HEK293T (cell line): ENCODE results near the gene CLDN22.

Experiments
- CTCF ChIA-PET: fragments of 350-600 bp; formaldehyde crosslinking; extraction: SDS; loops from one replicate; lab custom pipeline; 2021; ENCODE audit warnings: antibody characterized with exemption, inconsistent platforms; lab: Yijun Ruan, JAX
- POLR2A ChIA-PET: fragments of 350-600 bp; formaldehyde crosslinking; extraction: SDS; loops from one replicate; lab custom pipeline; 2020; ENCODE audit warnings: antibody characterized with exemption, inconsistent platforms; lab: Yijun Ruan, JAX
- DNase-seq: peaks from one replicate; pipeline ENCODE4 v3.0.0; 2012; ENCODE audit warnings: mixed read lengths; ENCODE audit errors: extremely low spot score
- ARNT ChIP-seq: fragments of 450-650 bp; IDR thresholded peaks from 2 replicates; pipeline ENCODE4 v1.6.1; 2017; ENCODE audit warnings: mild to moderate bottlenecking
- BHLHE40 ChIP-seq: fragments of 450-650 bp; IDR thresholded peaks from 2 replicates; pipeline ENCODE4 v1.6.1; 2016; ENCODE audit warnings: mild to moderate bottlenecking, moderate library complexity, borderline replicate concordance
- CTBP1 ChIP-seq: fragments of 450-650 bp; IDR thresholded peaks from 2 replicates; pipeline ENCODE4 v1.6.1; 2016; ENCODE audit warnings: borderline replicate concordance
- ELF4 ChIP-seq: fragments of 450-650 bp; IDR thresholded peaks from 2 replicates; pipeline ENCODE4 v1.6.1; 2017; ENCODE audit warnings: antibody characterized with exemption
- FOXA1 ChIP-seq: fragments of 450-650 bp; IDR thresholded peaks from 2 replicates; pipeline ENCODE4 v1.6.1; 2016; ENCODE audit warnings: mild to moderate bottlenecking
- FOXK2 ChIP-seq: fragments of 450-650 bp; IDR thresholded peaks from 2 replicates; pipeline ENCODE4 v1.6.1; 2016; ENCODE audit warnings: mild to moderate bottlenecking
- FOXM1 ChIP-seq: fragments of 450-650 bp; IDR thresholded peaks from 2 replicates; pipeline ENCODE4 v1.6.1; 2017; ENCODE audit warnings: mild to moderate bottlenecking, borderline replicate concordance
- HDGF ChIP-seq: fragments of 450-650 bp; IDR thresholded peaks from 2 replicates; pipeline ENCODE4 v1.6.1; 2017; ENCODE audit warnings: antibody characterized with exemption, borderline replicate concordance
- L3MBTL2 ChIP-seq: fragments of 450-650 bp; conservative IDR thresholded peaks from 2 replicates; pipeline ENCODE4 v1.6.1; 2016; ENCODE audit warnings: mild to moderate bottlenecking
- LEF1 ChIP-seq: fragments of 450-650 bp; IDR thresholded peaks from 2 replicates; pipeline ENCODE4 v1.6.1; 2017; ENCODE audit warnings: mild to moderate bottlenecking, borderline replicate concordance
- NFRKB ChIP-seq: fragments of 450-650 bp; IDR thresholded peaks from 2 replicates; pipeline ENCODE4 v1.6.1; 2016; ENCODE audit warnings: mild to moderate bottlenecking, moderate library complexity
- SP1 ChIP-seq: fragments of 450-650 bp; IDR thresholded peaks from 2 replicates; pipeline ENCODE4 v1.6.1; 2017
- SUZ12 ChIP-seq: fragments of 450-650 bp; IDR thresholded peaks from 2 replicates; pipeline ENCODE4 v1.6.1; 2016; ENCODE audit warnings: mild to moderate bottlenecking
- TARDBP ChIP-seq: fragments of 450-650 bp; IDR thresholded peaks from 2 replicates; pipeline ENCODE4 v1.6.1; 2016
- ZNF384 ChIP-seq: fragments of 450-650 bp; IDR thresholded peaks from 2 replicates; pipeline ENCODE4 v1.6.1; 2016
- TF ChIP-seq, protein P1 (sequence below): fragments of 450-650 bp; IDR thresholded peaks from 2 replicates; pipeline ENCODE4 v1.6.1; 2016

The CLDN22 gene

DNA sequence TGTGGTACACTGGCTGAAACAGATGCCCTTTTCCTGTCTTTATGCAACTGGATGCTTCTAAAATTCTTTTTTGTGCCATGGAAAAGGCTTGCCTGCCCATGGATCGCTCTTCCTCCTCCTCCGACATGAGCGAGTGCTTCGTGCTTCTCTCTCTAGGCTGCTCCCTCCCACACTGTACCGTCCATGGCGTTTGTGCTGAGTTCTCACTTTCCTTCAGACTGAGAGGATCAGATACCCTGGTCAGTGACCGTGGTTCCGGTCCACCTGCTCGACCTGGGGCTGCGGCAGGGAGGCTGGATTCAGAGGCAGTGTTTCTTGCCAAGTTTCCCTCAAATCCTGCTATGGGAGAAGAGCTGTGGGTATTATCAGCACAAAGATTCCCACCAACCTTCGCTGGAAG, 12.4 kb upstream of the CLDN22 start:
- CTCF ChIA-PET: no interaction called here
- POLR2A ChIA-PET: no interaction called here
- no peak for TF ChIP-seq FOXA1
- TF ChIP-seq L3MBTL2: no peak
- TF ChIP-seq FOXK2: no peak
- TF ChIP-seq NFRKB: no peak
- TF ChIP-seq BHLHE40: no peak
- no peak for TF ChIP-seq TARDBP
- no peak for TF ChIP-seq SUZ12
- no peak for TF ChIP-seq ELF4
- no peak for DNase-seq

DNA sequence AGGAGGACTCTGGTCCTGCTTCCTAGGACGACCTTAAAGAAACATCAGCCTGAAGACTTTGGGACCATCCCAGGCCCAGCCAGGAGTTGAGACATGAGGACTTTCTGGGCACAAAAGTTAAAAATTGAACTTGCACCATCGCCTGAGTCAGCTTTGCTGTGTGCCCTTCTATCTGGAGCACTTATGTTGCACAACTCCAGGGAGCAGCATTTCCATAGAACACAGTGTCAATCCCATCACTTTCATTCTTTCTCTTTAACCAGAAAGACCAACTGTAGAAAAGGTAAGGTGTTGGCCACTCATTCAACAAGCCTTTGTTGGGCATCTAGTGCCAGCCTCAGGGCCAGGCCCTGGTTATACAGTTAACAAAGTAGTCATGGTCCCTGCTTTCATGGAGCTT, 10.8 kb upstream of the CLDN22 start:
- CTCF ChIA-PET: no interaction called here
- POLR2A ChIA-PET: no interaction called here
- no peak for TF ChIP-seq SP1
- TF ChIP-seq NFRKB: no peak
- no peak for TF ChIP-seq HDGF
- no peak for TF ChIP-seq CTBP1
- TF ChIP-seq ARNT: no peak
- no peak for TF ChIP-seq TARDBP
- TF ChIP-seq SUZ12: no peak
- TF ChIP-seq, protein P1, sequence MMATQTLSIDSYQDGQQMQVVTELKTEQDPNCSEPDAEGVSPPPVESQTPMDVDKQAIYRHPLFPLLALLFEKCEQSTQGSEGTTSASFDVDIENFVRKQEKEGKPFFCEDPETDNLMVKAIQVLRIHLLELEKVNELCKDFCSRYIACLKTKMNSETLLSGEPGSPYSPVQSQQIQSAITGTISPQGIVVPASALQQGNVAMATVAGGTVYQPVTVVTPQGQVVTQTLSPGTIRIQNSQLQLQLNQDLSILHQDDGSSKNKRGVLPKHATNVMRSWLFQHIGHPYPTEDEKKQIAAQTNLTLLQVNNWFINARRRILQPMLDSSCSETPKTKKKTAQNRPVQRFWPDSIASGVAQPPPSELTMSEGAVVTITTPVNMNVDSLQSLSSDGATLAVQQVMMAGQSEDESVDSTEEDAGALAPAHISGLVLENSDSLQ: no peak
- no peak for TF ChIP-seq BHLHE40
- TF ChIP-seq L3MBTL2: no peak
- TF ChIP-seq ZNF384: no peak
- no peak for TF ChIP-seq FOXK2
- no peak for TF ChIP-seq FOXA1
- no peak for DNase-seq

- ChIA-PET CTCF (no interaction called here), POLR2A (no interaction called here)
- TF ChIP-seq L3MBTL2 (no peak), SUZ12 (no peak), HDGF (no peak), FOXK2 (no peak), ARNT (no peak), SP1 (no peak), BHLHE40 (no peak)
- TF ChIP-seq, protein P1: no peak
- no peak for DNase-seq
Measured at GRCh38 chr4:183329954-183330742, 10.1 kb upstream of the CLDN22 start.

- no peak for DNase-seq
- no peak for TF ChIP-seq LEF1
- no peak for TF ChIP-seq FOXM1
- TF ChIP-seq ZNF384: no peak
- TF ChIP-seq SP1: no peak
- TF ChIP-seq ARNT: no peak
- no peak for TF ChIP-seq HDGF
- no peak for TF ChIP-seq NFRKB
- no peak for TF ChIP-seq L3MBTL2
- TF ChIP-seq, protein P1: no peak
- TF ChIP-seq CTBP1: no peak
- TF ChIP-seq TARDBP: no peak
- TF ChIP-seq ELF4: no peak
- POLR2A ChIA-PET: no interaction called here
- CTCF ChIA-PET: no interaction called here
Measured at GRCh38 chr4:183329244-183329643, 9.2 kb upstream of the CLDN22 start.

DNA sequence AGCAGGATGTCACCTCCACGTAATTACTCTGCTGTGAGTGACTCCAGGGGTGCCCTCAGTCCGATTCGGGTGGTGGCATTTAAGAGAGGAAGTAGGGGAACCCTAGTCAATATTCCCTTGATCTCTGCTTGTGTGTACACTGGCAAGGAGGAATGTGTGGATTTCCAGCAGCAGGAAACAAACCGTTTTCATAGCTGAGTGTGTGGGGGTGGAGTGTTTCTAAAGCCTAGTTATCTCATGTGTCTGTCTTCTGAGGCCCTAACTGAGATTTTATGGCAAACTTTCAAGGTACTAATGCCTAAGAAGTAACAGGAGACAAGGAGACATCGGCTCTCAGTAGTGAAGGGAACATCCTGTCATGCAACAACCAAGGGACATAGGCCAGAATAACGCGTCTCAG, 8.8 kb upstream of the CLDN22 start:
- no peak for TF ChIP-seq L3MBTL2
- no peak for TF ChIP-seq ARNT
- no peak for TF ChIP-seq FOXK2
- TF ChIP-seq CTBP1: no peak
- no peak for TF ChIP-seq SUZ12
- no peak for TF ChIP-seq SP1
- no peak for TF ChIP-seq HDGF
- TF ChIP-seq FOXM1: no peak
- no peak for TF ChIP-seq ELF4
- no peak for TF ChIP-seq NFRKB
- no peak for TF ChIP-seq BHLHE40
- TF ChIP-seq, protein P1: no peak
- no peak for TF ChIP-seq LEF1
- no peak for TF ChIP-seq ZNF384
- no peak for TF ChIP-seq FOXA1
- no peak for TF ChIP-seq TARDBP
- DNase-seq: no peak
- ChIA-PET POLR2A (no interaction called here), CTCF (no interaction called here)
